K562 (cell line): Measurements from ENCODE around the gene INTS6.

ENCODE experiments used
- CBX3 ChIP-seq, 2 experiments: IDR thresholded peaks; 1 replicate in 1 of 2; 2 replicates in 1 of 2; pipeline ENCODE4 v1.6.1; 2012; ENCODE audit warnings: inconsistent platforms in 2 of 2, low read length in 2 of 2, borderline replicate concordance in 1 of 2, control low read depth in 1 of 2
- EZH2 ChIP-seq: IDR thresholded peaks from 2 replicates; pipeline ENCODE4 v1.6.1; 2012; ENCODE audit warnings: low read depth, mild to moderate bottlenecking, inconsistent platforms, low read length, borderline replicate concordance
- MTA3 ChIP-seq: fragments of 450-650 bp; formaldehyde crosslinking; IDR thresholded peaks from 2 replicates; pipeline ENCODE4 v1.6.1; 2017; ENCODE audit warnings: mild to moderate bottlenecking, borderline replicate concordance
- NFXL1 ChIP-seq: fragments of 450-650 bp; formaldehyde crosslinking; IDR thresholded peaks from 2 replicates; pipeline ENCODE4 v1.4.0; 2021; ENCODE audit warnings: mild to moderate bottlenecking
- PHB2 ChIP-seq: fragments of 450-650 bp; IDR thresholded peaks from 2 replicates; pipeline ENCODE4 v1.6.1; 2017; ENCODE audit warnings: low read depth
- SMC3 ChIP-seq: conservative IDR thresholded peaks from 2 replicates; pipeline ENCODE4 v1.6.1; 2011; ENCODE audit warnings: low read depth, low read length, improper control_type of control experiment; ENCODE audit not compliant: insufficient read depth
- YBX1 ChIP-seq: fragments of 450-650 bp; IDR thresholded peaks from 2 replicates; pipeline ENCODE4 v1.7.1; 2016; ENCODE audit warnings: mild to moderate bottlenecking
- ZNF274 ChIP-seq: IDR thresholded peaks from 2 replicates; pipeline ENCODE4 v1.6.1; 2011; ENCODE audit warnings: low read depth, mild to moderate bottlenecking, low read length, moderate library complexity, borderline replicate concordance
- TF ChIP-seq, protein P1 (sequence below): fragments of 450-650 bp; formaldehyde crosslinking; conservative IDR thresholded peaks from 2 replicates; pipeline ENCODE4 v1.4.0; 2022; ENCODE audit warnings: mild to moderate bottlenecking, missing genetic modification characterization
- TF ChIP-seq, protein P2 (sequence below), 3 experiments: IDR thresholded peaks in 2 of 3; conservative IDR thresholded peaks in 1 of 3; 2 replicates each; pipeline ENCODE4 v1.5.1; 2011 to 2012; ENCODE audit warnings: low read length in 3 of 3, mild to moderate bottlenecking in 3 of 3, control low read depth in 2 of 3, improper control_type of control experiment in 1 of 3, inconsistent platforms in 1 of 3, low read depth in 1 of 3, mixed read lengths in 1 of 3, moderate library complexity in 1 of 3; ENCODE audit not compliant: insufficient read depth in 2 of 3

DNA sequence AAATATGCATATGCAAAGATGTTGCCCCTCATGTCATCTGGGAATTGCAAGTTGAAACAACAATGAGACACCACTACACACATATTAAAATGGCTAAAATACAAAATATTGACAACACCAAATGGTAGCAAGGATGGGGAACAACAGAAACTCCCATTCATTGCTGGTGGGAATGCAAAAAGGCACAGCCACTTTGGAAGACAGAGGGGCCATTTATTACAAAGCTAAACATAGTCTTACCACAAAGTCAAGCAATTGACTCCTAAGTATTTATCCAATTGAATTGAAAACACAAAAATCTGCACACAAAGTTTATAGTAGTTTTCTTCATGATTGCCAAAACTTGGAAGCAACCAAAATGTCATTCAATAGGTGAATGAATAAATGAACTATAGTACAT is 119.4 kb downstream of the INTS6 start:
- TF ChIP-seq MTA3 (no peak), CBX3 (IDR thresholded peaks at IDR 0.05; ENCODE audit: borderline replicate concordance in 1 of 2, low read length in 2 of 2) (no peak), PHB2 (no peak), YBX1 (no peak), NFXL1 (CRISPR knock-in tag) (no peak), EZH2 (no peak), SMC3 (no peak), ZNF274 (no peak)
- TF ChIP-seq, protein P1, sequence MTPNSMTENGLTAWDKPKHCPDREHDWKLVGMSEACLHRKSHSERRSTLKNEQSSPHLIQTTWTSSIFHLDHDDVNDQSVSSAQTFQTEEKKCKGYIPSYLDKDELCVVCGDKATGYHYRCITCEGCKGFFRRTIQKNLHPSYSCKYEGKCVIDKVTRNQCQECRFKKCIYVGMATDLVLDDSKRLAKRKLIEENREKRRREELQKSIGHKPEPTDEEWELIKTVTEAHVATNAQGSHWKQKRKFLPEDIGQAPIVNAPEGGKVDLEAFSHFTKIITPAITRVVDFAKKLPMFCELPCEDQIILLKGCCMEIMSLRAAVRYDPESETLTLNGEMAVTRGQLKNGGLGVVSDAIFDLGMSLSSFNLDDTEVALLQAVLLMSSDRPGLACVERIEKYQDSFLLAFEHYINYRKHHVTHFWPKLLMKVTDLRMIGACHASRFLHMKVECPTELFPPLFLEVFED (CRISPR knock-in tag) = no peak
- TF ChIP-seq, protein P2, sequence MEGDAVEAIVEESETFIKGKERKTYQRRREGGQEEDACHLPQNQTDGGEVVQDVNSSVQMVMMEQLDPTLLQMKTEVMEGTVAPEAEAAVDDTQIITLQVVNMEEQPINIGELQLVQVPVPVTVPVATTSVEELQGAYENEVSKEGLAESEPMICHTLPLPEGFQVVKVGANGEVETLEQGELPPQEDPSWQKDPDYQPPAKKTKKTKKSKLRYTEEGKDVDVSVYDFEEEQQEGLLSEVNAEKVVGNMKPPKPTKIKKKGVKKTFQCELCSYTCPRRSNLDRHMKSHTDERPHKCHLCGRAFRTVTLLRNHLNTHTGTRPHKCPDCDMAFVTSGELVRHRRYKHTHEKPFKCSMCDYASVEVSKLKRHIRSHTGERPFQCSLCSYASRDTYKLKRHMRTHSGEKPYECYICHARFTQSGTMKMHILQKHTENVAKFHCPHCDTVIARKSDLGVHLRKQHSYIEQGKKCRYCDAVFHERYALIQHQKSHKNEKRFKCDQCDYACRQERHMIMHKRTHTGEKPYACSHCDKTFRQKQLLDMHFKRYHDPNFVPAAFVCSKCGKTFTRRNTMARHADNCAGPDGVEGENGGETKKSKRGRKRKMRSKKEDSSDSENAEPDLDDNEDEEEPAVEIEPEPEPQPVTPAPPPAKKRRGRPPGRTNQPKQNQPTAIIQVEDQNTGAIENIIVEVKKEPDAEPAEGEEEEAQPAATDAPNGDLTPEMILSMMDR (IDR thresholded peaks at IDR 0.05 in 2 of 3, conservative IDR thresholded peaks at IDR 0.05 in 1 of 3; ENCODE audit: insufficient read depth in 2 of 3, low read depth in 1 of 3, low read length in 3 of 3) = no peak
